Liver (tissue), 9 donors: ENCODE results near the gene ABCB6. TPM values are rescaled to one million over a fixed set of nuclear protein-coding genes. Genes with fewer than 3 reads are reported as not detected.
A peak's percentile ranks its signal among the peaks of the same experiment; 100 is the strongest.

Experiments used
- DNase-seq: peaks from one replicate; pipeline ENCODE4 v3.0.0-alpha.2; 2017; ENCODE audit warnings: low spot score
- H3K27ac ChIP-seq, 2 donors: one replicate each; pipeline ENCODE4 v1.7.0; 2013; ENCODE audit warnings: inconsistent platforms in 2 of 2, low read length in 2 of 2, control low read depth in 1 of 2, low read depth in 1 of 2, mild to moderate bottlenecking in 1 of 2
- H3K27me3 ChIP-seq, 4 donors: one replicate each; pipeline versions ENCODE4 v1.6.1 to v1.7.0; 2013; ENCODE audit warnings: low read length in 3 of 4, inconsistent platforms in 1 of 4, mild to moderate bottlenecking in 1 of 4, moderate library complexity in 1 of 4; ENCODE audit not compliant: control insufficient read depth in 4 of 4, insufficient read depth in 4 of 4
- H3K36me3 ChIP-seq, 4 donors: one replicate each; pipeline versions ENCODE4 v1.6.1 to v1.7.0; 2013; ENCODE audit warnings: low read length in 3 of 4, mild to moderate bottlenecking in 3 of 4, low read depth in 1 of 4, moderate library complexity in 1 of 4; ENCODE audit not compliant: control insufficient read depth in 4 of 4, insufficient read depth in 3 of 4
- H3K4me1 ChIP-seq, 4 donors: one replicate each; pipeline versions ENCODE4 v1.6.1 to v1.7.0; 2013; ENCODE audit warnings: low read length in 3 of 4, mild to moderate bottlenecking in 3 of 4, moderate library complexity in 1 of 4; ENCODE audit not compliant: control insufficient read depth in 4 of 4, insufficient read depth in 4 of 4
- H3K4me3 ChIP-seq, 3 donors: one replicate each; pipeline versions ENCODE4 v1.6.1 to v1.7.0; 2013; ENCODE audit warnings: low read length in 3 of 3, control low read depth in 1 of 3, low read depth in 1 of 3, mild to moderate bottlenecking in 1 of 3
- H3K9ac ChIP-seq, 2 donors: one replicate each; pipeline ENCODE4 v1.7.0; 2013; ENCODE audit warnings: low read length in 2 of 2, mild to moderate bottlenecking in 2 of 2, moderate library complexity in 2 of 2, control low read depth in 1 of 2, low read depth in 1 of 2
- H3K9me3 ChIP-seq, 4 donors: one replicate each; pipeline versions ENCODE4 v1.6.1 to v1.7.0; 2013; ENCODE audit warnings: low read length in 3 of 4; ENCODE audit not compliant: control insufficient read depth in 4 of 4
- ATF3 ChIP-seq: IDR thresholded peaks from 2 replicates; pipeline ENCODE4 v1.6.1; 2016; ENCODE audit warnings: antibody characterized with exemption
- CTCF ChIP-seq: fragments of 150-350 bp; IDR thresholded peaks from 2 replicates; pipeline ENCODE4 v1.5.1; 2017; ENCODE audit warnings: improper control_type of control experiment, low read depth, low read length; ENCODE audit not compliant: missing input control
- EGR1 ChIP-seq, 2 donors: IDR thresholded peaks; 2 replicates each; pipeline ENCODE4 v1.6.1; 2016 to 2018; ENCODE audit warnings: antibody characterized with exemption in 2 of 2, low read depth in 2 of 2
- FOXA1 ChIP-seq: IDR thresholded peaks from 2 replicates; pipeline ENCODE4 v1.6.1; 2016; ENCODE audit warnings: antibody characterized with exemption
- FOXA2 ChIP-seq: IDR thresholded peaks from 2 replicates; pipeline ENCODE4 v1.6.1; 2016; ENCODE audit warnings: antibody characterized with exemption
- GABPA ChIP-seq, 2 donors: IDR thresholded peaks in 1 of 2; conservative IDR thresholded peaks in 1 of 2; 2 replicates each; pipeline ENCODE4 v1.6.1; 2016; ENCODE audit warnings: antibody characterized with exemption in 2 of 2, mild to moderate bottlenecking in 1 of 2, moderate library complexity in 1 of 2
- HNF4A ChIP-seq, 2 donors: conservative IDR thresholded peaks; 2 replicates each; pipeline ENCODE4 v1.6.1; 2016; ENCODE audit warnings: antibody characterized with exemption in 2 of 2, mild to moderate bottlenecking in 2 of 2
- HNF4G ChIP-seq: IDR thresholded peaks from 2 replicates; pipeline ENCODE4 v1.6.1; 2016; ENCODE audit warnings: antibody characterized with exemption
- JUND ChIP-seq, 2 donors: IDR thresholded peaks; 2 replicates each; pipeline ENCODE4 v1.6.1; 2016; ENCODE audit warnings: antibody characterized with exemption in 2 of 2
- MAX ChIP-seq: IDR thresholded peaks from 2 replicates; pipeline ENCODE4 v1.6.1; 2016; ENCODE audit warnings: antibody characterized with exemption
- NR2F2 ChIP-seq: IDR thresholded peaks from 2 replicates; pipeline ENCODE4 v1.6.1; 2016; ENCODE audit warnings: antibody characterized with exemption
- RAD21 ChIP-seq, 2 donors: IDR thresholded peaks; 2 replicates each; pipeline ENCODE4 v1.6.1; 2016; ENCODE audit warnings: antibody characterized with exemption in 2 of 2, mild to moderate bottlenecking in 2 of 2
- REST ChIP-seq: IDR thresholded peaks from 2 replicates; pipeline ENCODE4 v1.6.1; 2016; ENCODE audit warnings: antibody characterized with exemption, mild to moderate bottlenecking
- RXRA ChIP-seq, 2 donors: IDR thresholded peaks; 2 replicates each; pipeline ENCODE4 v1.6.1; 2017 to 2018; ENCODE audit warnings: antibody characterized with exemption in 2 of 2, mild to moderate bottlenecking in 1 of 2
- SP1 ChIP-seq: IDR thresholded peaks from 2 replicates; pipeline ENCODE4 v1.6.1; 2018; ENCODE audit warnings: antibody characterized with exemption, mild to moderate bottlenecking
- TAF1 ChIP-seq: conservative IDR thresholded peaks from 2 replicates; pipeline ENCODE4 v1.6.1; 2016; ENCODE audit warnings: antibody characterized with exemption, mild to moderate bottlenecking
- YY1 ChIP-seq: IDR thresholded peaks from 2 replicates; pipeline ENCODE4 v1.6.1; 2016; ENCODE audit warnings: antibody characterized with exemption, mild to moderate bottlenecking
- ZBTB33 ChIP-seq: IDR thresholded peaks from 2 replicates; pipeline ENCODE4 v1.6.1; 2016; ENCODE audit warnings: antibody characterized with exemption
- WGBS: extraction: QIAGEN DNeasy Blood & Tissue Kit; methylation state at CpG from one replicate; pipeline ENCODE4 v1.1.7; 2013; 5-methylcytosine and 5-hydroxymethylcytosine counted together
- polyA plus RNA-seq, 2 donors: library from polyadenylated mRNA; stranded (reverse) in 1 of 2; unstranded in 1 of 2; fragments of 200-250 nt in 1 of 2; fragments of >200 nt in 1 of 2; fragmentation: Nextera tagmentation in 1 of 2; extraction: Ambion mirVana in 1 of 2; gene quantifications; one replicate each; pipeline versions ENCODE4 v1.2.1 to v1.2.3, GENCODE V29; 2013 to 2015
- total RNA-seq, 2 donors: library from RNA; depleted of rRNA; stranded (reverse); fragments of >200 nt; gene quantifications; one replicate each; pipeline ENCODE4 v1.2.3, GENCODE V29; 2014
- donor health status: healthy.
- donor health status: healthy.
- donor health status: healthy.
- donor health status: healthy.
- donor health status: healthy.

The ABCB6 gene
- total and polyA plus RNA-seq, 4 donors: 19.0 to 96.1 (median 47.8) TPM

- Histone ChIP-seq H3K36me3 (peaks cover 0 to 3% (median 0%) of the 10 kb centered on the region in 4 donors), H3K4me1 (peaks cover 19 to 62% (median 49%) of the 10 kb centered on the region in 4 donors), H3K27me3 (no peaks in the 10 kb centered on the region), H3K4me3 (no peak overlapping the region), H3K27ac (peak overlapping the region in 1 of 2 donors; percentile 36), H3K9ac (no peak overlapping the region), H3K9me3 (no peaks in the 10 kb centered on the region)
- no peak for DNase-seq
- no peak for TF ChIP-seq FOXA2
- no peak for TF ChIP-seq ATF3
- TF ChIP-seq RAD21 (IDR thresholded peaks at IDR 0.05): no peak
- TF ChIP-seq SP1: no peak
- TF ChIP-seq GABPA (IDR thresholded peaks at IDR 0.05 in 1 of 2, conservative IDR thresholded peaks at IDR 0.05 in 1 of 2): no peak
- TF ChIP-seq NR2F2: no peak
- no peak for TF ChIP-seq EGR1 (IDR thresholded peaks at IDR 0.05; ENCODE audit: low read depth in 2 of 2)
- no peak for TF ChIP-seq YY1
- no peak for TF ChIP-seq MAX
- TF ChIP-seq FOXA1: no peak
- no peak for TF ChIP-seq REST
- TF ChIP-seq JUND (IDR thresholded peaks at IDR 0.05): no peak
- TF ChIP-seq HNF4A (conservative IDR thresholded peaks at IDR 0.05): no peak
- no peak for TF ChIP-seq CTCF
- TF ChIP-seq RXRA (IDR thresholded peaks at IDR 0.05): no peak
- TF ChIP-seq ZBTB33: no peak
- no peak for TF ChIP-seq HNF4G
- TF ChIP-seq TAF1: no peak
- 87% methylated on average over 6 of the region's 6 CpGs for WGBS
Observed at GRCh38 chr2:219251656-219252055, 32.9 kb upstream of the ABCB6 start.
